HG02610 (cell line): ENCODE data around the gene CARMIL1.

Source experiments
- ATAC-seq: cut with Tn5 transposase; IDR thresholded peaks from one replicate; pipeline ENCODE4 v1.9.1; 2021; ENCODE audit warnings: mild to moderate bottlenecking, moderate library complexity; ENCODE audit not compliant: unreplicated experiment

The CARMIL1 gene

GRCh38 chr6:25306379-25306778, 27.2 kb downstream of the CARMIL1 start:
- ATAC-seq: no peak

DNA sequence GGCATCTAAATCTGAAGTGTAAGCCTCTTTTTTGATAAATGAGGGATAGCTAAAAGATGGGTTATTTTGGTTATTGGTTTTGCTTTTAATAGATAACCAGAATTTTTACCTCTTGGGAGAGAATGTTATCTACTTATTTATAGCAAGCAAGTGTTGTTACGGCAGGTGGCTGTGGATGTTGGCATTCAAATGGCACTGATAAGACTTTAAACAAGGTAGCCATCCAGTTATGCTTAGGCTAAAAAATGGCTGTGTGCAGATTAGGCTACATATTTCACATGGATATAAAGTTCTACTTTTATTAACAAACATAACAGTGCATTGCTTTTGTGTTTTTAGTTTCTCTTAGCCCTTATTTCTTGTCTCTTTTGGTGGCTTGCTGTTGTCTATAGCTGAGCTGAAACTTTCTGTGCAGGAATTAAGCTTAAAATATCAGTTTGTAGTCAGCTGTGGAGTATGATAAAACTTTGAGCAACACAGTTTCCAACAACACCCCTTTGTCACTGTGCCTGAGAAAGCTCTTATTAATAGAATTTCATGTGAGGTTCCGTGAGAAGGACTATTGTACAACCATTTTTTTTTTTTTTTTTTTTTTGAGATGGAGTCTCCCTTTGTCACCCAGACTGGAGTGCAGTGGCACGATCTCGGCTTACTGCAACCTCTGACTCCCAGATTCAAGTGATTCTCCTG, 28.8 kb downstream of the CARMIL1 start:
- ATAC-seq: no peak

DNA sequence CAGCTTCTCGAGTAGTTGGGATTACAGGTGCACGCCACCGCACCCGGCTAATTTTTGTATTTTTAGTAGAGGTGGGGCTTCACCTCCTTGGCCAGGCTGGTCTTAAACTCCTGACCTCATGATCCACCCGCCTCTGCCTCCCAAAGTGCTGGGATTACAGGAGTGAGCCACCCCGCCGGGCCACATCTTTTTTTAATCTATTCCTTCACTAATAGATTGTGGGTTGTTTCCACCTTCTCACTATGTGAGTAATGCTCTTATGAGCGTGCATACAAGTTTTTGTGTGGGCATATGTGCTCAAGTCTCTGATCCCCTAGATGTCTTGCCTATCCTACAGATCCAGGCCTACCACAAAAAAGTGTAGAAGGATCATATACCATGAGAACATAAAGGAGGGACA, 30.7 kb downstream of the CARMIL1 start:
- no peak for ATAC-seq

DNA sequence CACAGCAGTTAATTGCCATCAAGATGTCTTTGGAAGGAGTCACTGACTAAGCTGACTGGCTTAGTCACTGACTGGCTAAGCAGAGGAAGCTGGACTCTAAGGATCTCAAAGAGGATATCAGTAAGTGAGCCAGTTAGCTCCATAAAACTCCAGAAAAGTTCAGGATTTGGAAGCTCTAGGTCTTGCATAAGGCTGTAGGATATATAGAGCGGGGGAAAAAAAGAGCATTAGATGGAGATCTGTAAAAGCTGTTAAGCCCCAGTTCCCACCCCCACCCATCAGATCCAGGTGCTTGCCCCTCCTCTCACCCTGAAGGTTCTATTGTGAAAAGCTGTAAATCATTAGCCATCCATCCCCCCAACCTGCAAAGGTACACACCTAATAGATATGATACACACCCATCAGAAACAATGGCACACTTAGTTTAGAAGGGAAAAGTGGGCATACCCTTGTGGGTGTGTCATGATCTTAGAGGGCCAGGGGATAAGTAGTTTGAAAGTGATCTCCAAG, 32.2 kb downstream of the CARMIL1 start:
- ATAC-seq: no peak

DNA sequence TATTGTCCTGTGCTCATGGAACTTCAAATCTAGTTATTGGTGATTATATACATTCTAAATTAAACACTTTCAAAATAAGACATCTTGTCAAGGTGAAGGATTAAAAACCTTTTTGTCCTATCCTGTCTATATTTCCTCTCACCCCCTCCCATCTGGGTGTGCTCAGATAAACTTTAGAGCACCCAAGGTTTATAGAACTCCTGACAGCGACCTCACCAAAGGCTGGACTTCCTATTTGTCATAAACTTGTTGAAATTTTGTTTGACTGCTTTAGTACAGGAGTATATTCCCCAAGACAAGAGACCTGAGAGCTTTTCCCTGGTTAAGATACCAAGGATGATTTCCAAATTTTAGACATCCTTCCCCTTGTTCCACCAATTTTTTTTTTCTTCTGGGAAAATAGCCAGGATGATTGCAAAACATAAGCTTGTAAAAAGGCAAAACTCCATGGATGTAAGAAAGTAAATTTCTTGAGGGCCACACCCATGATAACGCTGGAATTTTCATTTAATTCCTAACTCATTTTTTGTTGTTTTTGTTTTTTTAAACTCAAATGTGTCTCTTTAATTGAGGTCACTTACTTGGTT, 33.0 kb downstream of the CARMIL1 start:
- no peak for ATAC-seq

GRCh38 chr6:25312703-25313102, 33.5 kb downstream of the CARMIL1 start:
- ATAC-seq: no peak

DNA sequence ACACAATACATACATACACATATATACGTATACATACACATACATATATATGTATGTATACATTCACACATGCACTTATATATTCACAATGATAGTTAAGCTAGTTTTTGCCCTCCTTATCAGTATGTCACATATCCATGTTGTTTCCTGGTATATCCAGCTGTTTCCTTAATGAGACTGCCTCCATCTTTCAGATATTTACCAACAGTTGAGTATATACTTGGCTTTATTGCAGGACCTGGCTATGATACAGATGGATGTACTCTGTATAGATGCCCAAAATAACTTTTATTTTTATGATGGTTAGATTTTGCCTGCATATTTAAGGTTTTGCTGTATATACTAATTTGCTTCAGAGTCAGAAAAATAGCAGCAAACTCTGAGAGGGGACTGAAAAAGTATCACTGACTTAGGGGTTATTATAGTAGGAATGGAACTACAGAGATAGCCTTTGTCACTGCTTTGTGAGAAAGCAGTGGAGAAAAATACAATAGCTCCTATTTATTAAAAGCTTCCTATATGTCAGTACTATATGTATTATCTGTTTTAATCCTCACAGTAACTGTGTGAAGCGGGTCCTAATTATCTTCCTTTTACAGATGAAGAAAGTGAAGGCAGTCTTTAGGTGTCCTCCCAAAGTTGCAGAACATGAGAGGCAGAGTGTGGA, 35.5 kb downstream of the CARMIL1 start:
- no peak for ATAC-seq

GRCh38 chr6:25315194-25316177, 36.3 kb downstream of the CARMIL1 start:
- ATAC-seq: no peak

- ATAC-seq: no peak
Observed at GRCh38 chr6:25316626-25317025, 37.5 kb downstream of the CARMIL1 start.

DNA sequence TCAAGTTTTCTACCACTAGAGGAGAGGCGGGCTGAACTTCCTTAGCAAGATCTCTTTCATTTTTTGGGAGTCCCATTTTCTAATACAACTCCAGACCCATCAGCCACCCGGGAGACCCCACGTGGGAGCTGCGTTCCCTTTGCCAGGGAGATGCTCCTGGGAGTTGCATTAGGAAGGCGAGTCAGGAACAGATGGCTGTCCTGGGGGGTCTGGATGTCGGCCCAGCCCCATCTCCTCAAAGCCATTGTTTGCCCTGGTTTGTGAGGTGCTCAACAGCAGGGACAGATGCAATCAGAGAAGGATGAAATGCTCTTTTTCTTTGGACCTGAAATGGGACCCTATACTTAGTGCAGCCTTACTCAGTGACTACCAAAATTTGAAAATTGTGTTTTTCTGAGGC, 39.4 kb downstream of the CARMIL1 start:
- no peak for ATAC-seq

- no peak for ATAC-seq
Observed at GRCh38 chr6:25320459-25320858, 41.3 kb downstream of the CARMIL1 start.

DNA sequence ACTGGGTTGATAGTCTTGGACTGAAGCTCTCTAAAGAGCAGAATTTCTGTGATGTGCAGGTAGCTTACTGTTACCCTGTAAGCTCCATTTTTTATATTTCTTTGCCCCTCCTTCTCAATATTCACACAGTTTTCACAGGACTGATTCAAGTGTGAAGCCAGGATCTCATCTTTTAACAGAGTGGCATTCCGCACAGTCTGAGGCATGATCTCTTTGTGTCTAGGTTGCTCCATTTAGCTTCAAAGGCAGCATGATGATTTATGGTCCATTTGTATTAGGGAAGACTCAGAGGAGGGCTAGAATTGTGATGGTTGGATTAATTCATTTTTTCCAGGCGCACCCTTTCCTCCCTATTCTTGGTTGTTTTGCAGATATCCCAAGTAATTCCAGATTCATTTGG, 43.5 kb downstream of the CARMIL1 start:
- ATAC-seq: no peak

DNA sequence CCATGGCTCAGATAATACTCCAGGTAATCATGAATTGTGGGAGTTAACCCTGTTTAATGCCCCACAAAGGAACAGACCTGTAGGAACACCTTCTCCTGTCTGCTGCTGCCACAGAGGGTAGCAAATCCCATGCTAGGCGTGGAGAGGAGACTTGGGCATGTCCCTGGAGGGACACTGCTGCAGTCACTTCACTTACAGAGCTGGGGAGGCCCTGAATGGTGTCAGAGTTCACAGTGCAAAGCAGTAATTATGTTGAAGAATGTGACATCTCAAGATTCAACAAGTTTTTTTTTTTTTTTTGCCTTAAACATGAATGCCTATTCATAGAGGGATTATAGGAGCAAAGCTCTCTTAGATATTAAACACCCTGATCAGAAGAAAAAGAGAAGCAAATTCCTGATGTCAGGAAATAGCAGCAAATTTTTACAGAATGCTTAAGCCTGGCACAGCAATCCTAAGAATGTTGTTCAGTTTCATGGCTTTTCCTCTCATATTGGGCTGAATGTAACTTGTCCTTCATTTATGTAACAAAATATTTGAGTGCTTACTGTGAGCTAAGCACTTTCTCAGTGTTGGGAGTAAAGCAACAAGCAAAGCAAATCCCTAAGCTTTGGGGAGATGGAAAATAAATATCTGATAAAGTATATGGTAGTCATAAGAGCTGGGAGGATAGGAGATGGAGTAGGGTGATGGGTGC, 45.0 kb downstream of the CARMIL1 start:
- no peak for ATAC-seq

- ATAC-seq: no peak
Observed at GRCh38 chr6:25326126-25326525, 47.0 kb downstream of the CARMIL1 start.

GRCh38 chr6:25326960-25327359, 47.8 kb downstream of the CARMIL1 start:
- no peak for ATAC-seq

DNA sequence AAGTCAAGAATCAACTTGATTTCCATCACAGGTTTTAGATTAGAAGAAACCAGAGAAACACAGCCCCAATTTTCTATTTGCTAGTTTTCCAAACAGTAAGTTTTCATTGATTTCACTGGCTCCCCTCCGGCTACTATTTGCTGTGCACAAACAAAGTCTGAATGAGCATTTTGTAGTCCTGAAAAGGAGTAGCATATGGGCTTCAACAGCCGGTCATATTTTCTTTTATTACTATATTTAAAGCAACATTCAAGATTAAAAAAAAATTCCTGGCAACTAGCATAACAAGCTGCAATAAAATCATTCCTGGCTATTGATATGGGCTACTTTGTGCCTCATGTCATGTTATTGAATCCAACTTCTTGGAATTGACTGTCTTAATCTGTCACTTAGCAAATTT, 48.3 kb downstream of the CARMIL1 start:
- ATAC-seq: no peak

DNA sequence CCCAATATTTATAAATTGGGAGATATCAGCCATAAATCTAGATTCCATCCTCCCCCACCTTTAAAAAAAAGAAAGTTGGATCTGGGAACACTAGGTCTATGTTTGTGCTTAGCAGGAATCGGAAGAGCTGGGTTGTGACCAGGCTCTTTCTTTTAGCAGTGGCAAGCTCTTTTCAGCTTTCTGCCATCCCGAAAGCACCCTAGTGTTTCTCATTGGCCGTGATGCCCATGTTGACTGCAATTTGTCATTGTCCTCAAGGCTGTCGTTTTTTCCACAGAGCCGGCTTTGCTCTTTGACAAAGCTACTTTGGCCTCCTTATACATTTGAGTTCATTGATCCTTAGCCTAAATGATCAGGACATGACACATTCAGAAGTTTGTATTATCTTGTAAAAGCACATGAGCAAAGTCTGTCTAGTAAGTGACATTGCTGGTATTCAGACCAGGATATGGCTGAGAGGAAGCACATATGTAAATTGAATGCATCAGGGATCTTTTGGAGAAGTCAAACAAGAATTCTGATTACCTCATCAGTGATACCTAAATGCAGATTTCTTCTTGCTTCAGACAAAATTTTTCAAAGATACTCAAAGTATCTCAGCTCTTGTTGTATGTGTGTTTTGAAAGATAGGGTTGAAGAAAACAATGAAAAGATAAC, 50.1 kb downstream of the CARMIL1 start:
- ATAC-seq: no peak

DNA sequence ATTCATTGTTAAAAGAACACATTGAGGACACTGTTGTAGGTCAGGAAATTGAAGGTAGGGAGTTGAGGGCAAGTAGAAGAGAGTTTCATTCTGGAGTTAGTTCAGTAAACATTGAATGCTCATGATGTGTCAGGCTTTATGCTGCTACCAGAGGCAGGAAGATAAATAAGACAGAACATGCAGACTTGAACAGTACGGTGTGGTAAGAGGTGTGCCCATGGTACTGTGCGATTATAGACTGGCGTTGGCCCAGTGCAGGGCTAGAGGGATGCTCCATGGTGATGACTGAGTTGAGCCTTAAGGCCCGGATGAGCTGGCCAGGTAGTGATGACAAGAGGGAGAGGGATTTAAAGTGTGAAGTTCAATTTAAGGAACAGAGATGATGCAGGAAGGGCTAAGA, 50.8 kb downstream of the CARMIL1 start:
- ATAC-seq: no peak

DNA sequence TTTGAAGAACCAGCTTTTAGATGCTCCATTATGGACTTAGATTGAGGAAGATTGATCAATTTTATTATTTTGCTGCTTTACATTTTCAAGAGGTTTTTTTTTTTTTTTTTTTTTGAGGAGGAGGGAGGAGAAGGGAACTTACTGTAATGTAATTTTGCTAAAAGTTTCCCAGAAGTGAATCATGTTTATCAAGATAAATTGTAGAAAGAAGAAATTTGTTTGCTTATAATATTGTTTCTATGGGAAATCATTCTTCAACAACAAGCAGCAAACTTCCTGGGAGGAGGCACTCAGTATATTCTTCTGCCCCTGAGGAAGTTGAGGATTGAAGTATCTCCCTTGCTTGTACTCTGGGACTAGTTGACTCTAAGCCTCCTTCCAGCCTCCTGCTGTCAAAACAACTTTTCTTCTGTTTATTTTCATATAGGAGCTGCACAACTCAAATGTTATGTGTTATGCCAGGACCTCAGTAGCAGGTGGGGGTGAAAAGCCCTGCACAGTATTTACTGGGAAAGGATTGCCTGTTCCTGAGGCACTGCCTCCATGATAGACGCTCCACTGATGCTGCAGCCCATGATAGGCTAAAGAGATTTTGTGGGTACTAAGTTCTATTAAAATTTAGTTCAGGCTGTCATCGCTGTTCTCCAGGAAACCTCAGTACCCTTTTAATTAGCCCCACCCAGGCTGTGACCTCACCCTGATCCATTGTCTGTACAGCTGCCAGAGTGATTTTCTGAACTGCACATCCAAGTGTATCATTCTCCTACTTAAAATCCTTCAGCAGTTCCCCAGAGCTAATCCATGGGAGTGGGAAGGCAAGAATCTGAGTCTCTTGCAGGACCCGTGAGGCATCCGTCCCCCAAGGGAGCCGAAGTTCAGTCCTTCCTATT, 51.9 kb downstream of the CARMIL1 start:
- ATAC-seq: no peak
